H1 (cell line): Measurements from ENCODE around the gene HLF. TPM values are rescaled to one million over a fixed set of nuclear protein-coding genes. Genes with fewer than 3 reads are reported as not detected.

Source experiments
- CHD7 ChIP-seq: fragments of 300-600 bp; sonication (generic); IDR thresholded peaks from 2 replicates; pipeline ENCODE4 v1.7.1; 2012; ENCODE audit warnings: low read length, moderate library complexity, mild to moderate bottlenecking, inconsistent platforms; ENCODE audit not compliant: insufficient replicate concordance
- CTBP2 ChIP-seq: IDR thresholded peaks from 2 replicates; pipeline ENCODE4 v1.7.0; 2011; ENCODE audit warnings: borderline replicate concordance, mild to moderate bottlenecking, moderate library complexity, mixed read lengths, low read length; ENCODE audit not compliant: insufficient read depth, insufficient read length
- GABPA ChIP-seq: IDR thresholded peaks from 2 replicates; pipeline ENCODE4 v1.6.1; 2011; ENCODE audit warnings: mild to moderate bottlenecking, low read length, moderate library complexity, borderline replicate concordance; ENCODE audit not compliant: insufficient read depth
- SRF ChIP-seq: IDR thresholded peaks from 2 replicates; pipeline ENCODE4 v1.6.1; 2011; ENCODE audit warnings: mild to moderate bottlenecking, low read depth, low read length, moderate library complexity
- TAF7 ChIP-seq: optimal IDR thresholded peaks from 2 replicates; pipeline ENCODE3; 2011; ENCODE audit warnings: low read depth, mild to moderate bottlenecking, inconsistent platforms, low read length, moderate library complexity, borderline replicate concordance
- TEAD4 ChIP-seq: IDR thresholded peaks from 2 replicates; pipeline ENCODE4 v1.6.1; 2012; ENCODE audit warnings: low read depth, low read length, inconsistent platforms, mixed read lengths
- YY1 ChIP-seq: IDR thresholded peaks from 2 replicates; pipeline ENCODE4 v1.6.1; 2011; ENCODE audit warnings: low read depth, mild to moderate bottlenecking, low read length
- polyA plus RNA-seq, 7 experiments: library from polyadenylated mRNA; depleted of rRNA in 3 of 7; stranded (reverse) in 5 of 7; unstranded in 2 of 7; fragments of >200 nt in 5 of 7; fragments of 200-250 nt in 2 of 7; gene quantifications; 1 replicate in 5 of 7; 2 replicates in 1 of 7; 4 replicates in 1 of 7; pipeline versions ENCODE4 v1.2.1 to v1.2.3, GENCODE V29; 2011 to 2013; ENCODE audit warnings: missing spikeins in 2 of 7, mixed read lengths in 2 of 7
- total RNA-seq: library from RNA; stranded (reverse); fragmentation: NEBNext Ultra II Directional; extraction: Animal tissue kit (Norgen Biotek cat#: 25700); gene quantifications from 2 replicates; pipeline ENCODE4 v1.2.1, GENCODE V29; 2021

Gene HLF
- total and polyA plus RNA-seq, 2 of the 8 experiments (the other 6 are each of a cell fraction or from before 2014, with no cell fraction given) = 0.39 to 0.60 TPM

- no peak for TF ChIP-seq CHD7
- no peak for TF ChIP-seq TEAD4
- no peak for TF ChIP-seq CTBP2
- TF ChIP-seq YY1 = no peak
- TF ChIP-seq SRF = no peak
- no peak for TF ChIP-seq TAF7
- TF ChIP-seq GABPA = no peak
Measured at GRCh38 chr17:55283256-55283965, 18.7 kb downstream of the HLF start (continued).
